Endodermal cell (in vitro differentiated cells): ENCODE measurements around the gene HS6ST3. TPM values are rescaled to one million over a fixed set of nuclear protein-coding genes. Genes with fewer than 3 reads are reported as not detected.

Experiments
- DNase-seq: peaks from one replicate; pipeline ENCODE4 v3.0.0-alpha.2; 2017
- H3K27ac ChIP-seq: 2 replicates; pipeline ENCODE4 v1.5.1; 2013; ENCODE audit warnings: mild to moderate bottlenecking, low read depth, low read length, moderate library complexity
- H3K27me3 ChIP-seq: 2 replicates; pipeline ENCODE4 v1.6.1; 2013; ENCODE audit warnings: mild to moderate bottlenecking, low read length, moderate library complexity; ENCODE audit not compliant: insufficient read depth, control insufficient read depth, poor library complexity, severe bottlenecking
- H3K36me3 ChIP-seq: 2 replicates; pipeline ENCODE4 v1.7.0; 2013; ENCODE audit warnings: mild to moderate bottlenecking, low read length, moderate library complexity; ENCODE audit not compliant: control insufficient read depth, insufficient read depth
- H3K4me1 ChIP-seq: one replicate; pipeline ENCODE4 v1.7.0; 2013; ENCODE audit warnings: low read length; ENCODE audit not compliant: control insufficient read depth, insufficient read depth
- H3K4me3 ChIP-seq: 2 replicates; pipeline ENCODE4 v1.5.1; 2013; ENCODE audit warnings: mild to moderate bottlenecking, low read length, moderate library complexity
- H3K9ac ChIP-seq: 2 replicates; pipeline ENCODE4 v1.6.1; 2013; ENCODE audit warnings: mild to moderate bottlenecking, low read length, moderate library complexity; ENCODE audit not compliant: poor library complexity, severe bottlenecking; ENCODE audit errors: extremely low read depth
- H3K9me3 ChIP-seq: 2 replicates; pipeline ENCODE4 v1.6.1; 2013; ENCODE audit warnings: mild to moderate bottlenecking, low read length, moderate library complexity; ENCODE audit not compliant: control insufficient read depth
- H3K27ac Mint-ChIP-seq: 2 replicates; pipeline ENCODE4 v1.8.0; 2020; ENCODE audit warnings: mixed read lengths
- H3K27me3 Mint-ChIP-seq: 2 replicates; pipeline ENCODE4 v1.8.0; 2021; ENCODE audit warnings: mild to moderate bottlenecking, mixed read lengths; ENCODE audit not compliant: insufficient read depth
- H3K36me3 Mint-ChIP-seq: 2 replicates; pipeline ENCODE4 v1.8.0; 2020; ENCODE audit warnings: low read depth, mixed read lengths
- H3K4me1 Mint-ChIP-seq: 2 replicates; pipeline ENCODE4 v1.8.0; 2020; ENCODE audit warnings: mixed read lengths
- H3K4me3 Mint-ChIP-seq: 2 replicates; pipeline ENCODE4 v1.8.0; 2020; ENCODE audit warnings: mild to moderate bottlenecking, moderate library complexity, mixed read lengths
- H3K9me3 Mint-ChIP-seq: 2 replicates; pipeline ENCODE4 v1.8.0; 2020; ENCODE audit warnings: mild to moderate bottlenecking, mixed read lengths
- WGBS, 2 experiments: methylation state at CpG; one replicate each; pipeline versions ENCODE4 v1.1.5 to v1.1.7; 2013; ENCODE audit warnings: missing lambda C conversion rate in 2 of 2, mixed read lengths in 1 of 2; ENCODE audit not compliant: insufficient coverage in 1 of 2, insufficient read length in 1 of 2; 5-methylcytosine and 5-hydroxymethylcytosine counted together
- total RNA-seq, 2 donors: library from RNA; stranded (reverse); fragmentation: NEBNext Ultra II Directional in 1 of 2; extraction: Animal tissue kit (Norgen Biotek cat#: 25700) in 1 of 2; gene quantifications; 2 replicates in 1 of 2; 3 replicates in 1 of 2; pipeline ENCODE4 v1.2.1, GENCODE V29; 2021
- TF ChIP-seq, protein P1 (sequence below): fragments of 200-600 bp; sonication (generic); conservative IDR thresholded peaks from 2 replicates; pipeline ENCODE4 v1.5.0; 2021; ENCODE audit warnings: antibody characterized with exemption, mild to moderate bottlenecking

The HS6ST3 gene
- total RNA-seq, 2 donors from 2014 or later = 0.84 to 1.1 TPM

DNA sequence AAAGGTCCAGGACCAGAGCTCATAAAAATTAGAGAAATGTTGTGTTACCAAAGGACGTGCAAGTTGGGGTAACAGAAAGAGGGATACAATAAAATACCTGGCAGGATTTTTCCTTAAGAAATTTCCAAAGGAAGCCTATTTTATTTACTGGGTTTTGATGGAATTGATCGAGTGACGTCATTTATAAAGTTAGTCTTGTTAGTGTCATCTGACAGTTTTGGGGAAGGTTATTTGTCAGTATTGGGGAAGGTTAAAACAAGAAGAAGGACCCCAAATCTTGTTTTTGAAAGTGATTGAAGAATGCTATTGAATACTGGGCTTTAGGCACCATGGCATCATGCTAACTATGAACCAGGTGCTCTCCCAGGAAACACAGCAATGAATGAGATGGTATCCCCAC is 287.9 kb downstream of the HS6ST3 start:
- no peak for DNase-seq
- Mint-ChIP-seq H3K4me1 (peaks cover 6% of the 10 kb centered on the region), H3K27ac (no peak overlapping the region), H3K4me3 (no peak overlapping the region), H3K27me3 (no peaks in the 10 kb centered on the region), H3K36me3 (no peaks in the 10 kb centered on the region), H3K9me3 (no peaks in the 10 kb centered on the region)
- no peak overlapping the region for H3K9ac ChIP-seq
- no peak overlapping the region for H3K4me3 ChIP-seq
- no peaks in the 10 kb centered on the region for H3K9me3 ChIP-seq
- WGBS, 2 experiments = 91 to 92% methylated on average over 3 of the region's 3 CpGs
- no peaks in the 10 kb centered on the region for H3K36me3 ChIP-seq
- TF ChIP-seq, protein P1, sequence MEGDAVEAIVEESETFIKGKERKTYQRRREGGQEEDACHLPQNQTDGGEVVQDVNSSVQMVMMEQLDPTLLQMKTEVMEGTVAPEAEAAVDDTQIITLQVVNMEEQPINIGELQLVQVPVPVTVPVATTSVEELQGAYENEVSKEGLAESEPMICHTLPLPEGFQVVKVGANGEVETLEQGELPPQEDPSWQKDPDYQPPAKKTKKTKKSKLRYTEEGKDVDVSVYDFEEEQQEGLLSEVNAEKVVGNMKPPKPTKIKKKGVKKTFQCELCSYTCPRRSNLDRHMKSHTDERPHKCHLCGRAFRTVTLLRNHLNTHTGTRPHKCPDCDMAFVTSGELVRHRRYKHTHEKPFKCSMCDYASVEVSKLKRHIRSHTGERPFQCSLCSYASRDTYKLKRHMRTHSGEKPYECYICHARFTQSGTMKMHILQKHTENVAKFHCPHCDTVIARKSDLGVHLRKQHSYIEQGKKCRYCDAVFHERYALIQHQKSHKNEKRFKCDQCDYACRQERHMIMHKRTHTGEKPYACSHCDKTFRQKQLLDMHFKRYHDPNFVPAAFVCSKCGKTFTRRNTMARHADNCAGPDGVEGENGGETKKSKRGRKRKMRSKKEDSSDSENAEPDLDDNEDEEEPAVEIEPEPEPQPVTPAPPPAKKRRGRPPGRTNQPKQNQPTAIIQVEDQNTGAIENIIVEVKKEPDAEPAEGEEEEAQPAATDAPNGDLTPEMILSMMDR = no peak
- no peak overlapping the region for H3K27ac ChIP-seq
- H3K4me1 ChIP-seq = no peaks in the 10 kb centered on the region
- no peaks in the 10 kb centered on the region for H3K27me3 ChIP-seq

DNA sequence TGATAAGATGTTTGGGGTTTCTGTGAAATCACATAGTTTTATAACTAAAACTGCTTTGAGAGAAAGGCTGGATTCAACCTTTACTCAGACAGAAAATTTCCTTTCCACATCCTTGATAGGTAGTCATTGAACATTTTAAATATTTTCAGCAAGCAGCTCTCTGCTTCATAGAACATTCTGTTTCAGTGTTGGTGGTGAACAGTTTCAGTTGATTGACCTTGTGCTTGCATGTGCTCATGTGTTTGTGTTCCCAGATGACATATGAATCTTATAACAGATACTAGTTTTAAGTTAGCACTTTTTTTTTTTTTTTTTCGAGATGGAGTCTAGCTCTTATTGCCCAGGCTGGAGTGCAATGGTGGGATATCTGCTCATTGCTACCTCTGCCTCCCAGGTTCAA is 290.1 kb downstream of the HS6ST3 start:
- H3K9ac ChIP-seq = no peak overlapping the region
- WGBS, 2 experiments = 100% methylated on average over 1 of the region's 1 CpG; no CpG with 5 or more reads in 1 of the 2 experiments
- Mint-ChIP-seq H3K4me1 (peaks cover 6% of the 10 kb centered on the region), H3K4me3 (no peak overlapping the region), H3K9me3 (no peaks in the 10 kb centered on the region), H3K27me3 (no peaks in the 10 kb centered on the region), H3K36me3 (no peaks in the 10 kb centered on the region), H3K27ac (no peak overlapping the region)
- no peaks in the 10 kb centered on the region for H3K36me3 ChIP-seq
- H3K9me3 ChIP-seq = no peaks in the 10 kb centered on the region
- TF ChIP-seq, protein P1 = no peak
- no peaks in the 10 kb centered on the region for H3K4me1 ChIP-seq
- DNase-seq = no peak
- no peak overlapping the region for H3K4me3 ChIP-seq
- no peaks in the 10 kb centered on the region for H3K27me3 ChIP-seq
- no peak overlapping the region for H3K27ac ChIP-seq

DNA sequence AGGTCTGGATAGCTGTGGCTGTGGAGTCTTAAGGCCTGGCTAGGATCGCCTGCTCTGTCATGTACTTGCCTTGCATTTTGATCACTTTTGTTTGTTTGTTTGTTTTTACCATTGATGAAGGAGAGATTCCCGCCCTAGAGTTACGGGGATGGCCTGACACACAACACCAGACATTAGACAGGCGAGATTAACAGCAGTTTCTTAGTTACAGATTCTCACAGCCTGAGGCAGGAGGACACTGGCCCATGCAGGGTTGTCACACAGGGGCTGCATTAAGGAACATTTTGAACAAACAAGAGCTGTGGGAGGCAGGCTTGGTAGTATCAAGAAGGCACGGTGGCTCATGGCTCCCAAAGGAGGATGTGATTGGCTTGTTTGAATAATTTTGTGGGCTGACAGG is 291.8 kb downstream of the HS6ST3 start:
- Mint-ChIP-seq H3K27me3 (no peaks in the 10 kb centered on the region), H3K4me3 (no peak overlapping the region), H3K36me3 (no peaks in the 10 kb centered on the region), H3K4me1 (peaks cover 6% of the 10 kb centered on the region), H3K27ac (peak overlapping the region; percentile 16), H3K9me3 (no peaks in the 10 kb centered on the region)
- no peak for DNase-seq
- H3K9ac ChIP-seq = no peak overlapping the region
- H3K36me3 ChIP-seq = no peaks in the 10 kb centered on the region
- TF ChIP-seq, protein P1 = no peak
- H3K4me1 ChIP-seq = no peaks in the 10 kb centered on the region
- H3K9me3 ChIP-seq = no peaks in the 10 kb centered on the region
- no peak overlapping the region for H3K27ac ChIP-seq
- WGBS, 2 experiments = 63 to 93% methylated on average over 1 to 5 of the region's 5 CpGs
- H3K4me3 ChIP-seq = no peak overlapping the region
- H3K27me3 ChIP-seq = no peaks in the 10 kb centered on the region
